Subcutaneous adipose tissue (tissue), 4 donors: ENCODE data around the gene ZSCAN10. TPM values are rescaled to one million over a fixed set of nuclear protein-coding genes. Genes with fewer than 3 reads are reported as not detected.

Experiments used
- total RNA-seq, 4 donors: library from RNA; depleted of rRNA; stranded (reverse); fragments of >200 nt; gene quantifications; one replicate each; pipeline ENCODE4 v1.1.0, GENCODE V29; 2016
- TF ChIP-seq, protein P1 (sequence below): fragments of 450-650 bp; IDR thresholded peaks from one replicate; pipeline ENCODE4 v1.5.1; 2016; ENCODE audit warnings: low read depth, mild to moderate bottlenecking, control low read depth, antibody characterized with exemption, moderate library complexity

The ZSCAN10 gene
- total RNA-seq, 4 donors from 2014 or later = not detected

DNA sequence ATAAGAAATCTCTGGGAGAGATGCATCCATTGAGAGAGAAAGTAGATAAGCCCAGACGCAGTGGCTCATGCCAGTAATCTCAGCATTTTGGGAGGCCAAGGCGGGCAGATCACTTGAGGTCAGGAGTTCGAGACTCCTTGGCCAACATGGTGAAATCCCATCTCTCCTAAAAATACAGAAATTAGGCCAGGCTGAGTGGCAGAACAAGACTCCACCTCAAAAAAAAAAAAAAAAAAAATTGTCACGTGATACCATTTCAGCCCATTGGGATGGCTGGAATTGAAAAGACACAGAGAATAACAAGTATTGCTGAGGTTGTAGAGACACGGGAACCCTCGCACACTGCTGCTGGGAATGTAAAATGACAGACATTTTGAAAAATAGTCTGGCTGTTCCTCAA lies 36.5 kb downstream of the ZSCAN10 start:
- TF ChIP-seq, protein P1, sequence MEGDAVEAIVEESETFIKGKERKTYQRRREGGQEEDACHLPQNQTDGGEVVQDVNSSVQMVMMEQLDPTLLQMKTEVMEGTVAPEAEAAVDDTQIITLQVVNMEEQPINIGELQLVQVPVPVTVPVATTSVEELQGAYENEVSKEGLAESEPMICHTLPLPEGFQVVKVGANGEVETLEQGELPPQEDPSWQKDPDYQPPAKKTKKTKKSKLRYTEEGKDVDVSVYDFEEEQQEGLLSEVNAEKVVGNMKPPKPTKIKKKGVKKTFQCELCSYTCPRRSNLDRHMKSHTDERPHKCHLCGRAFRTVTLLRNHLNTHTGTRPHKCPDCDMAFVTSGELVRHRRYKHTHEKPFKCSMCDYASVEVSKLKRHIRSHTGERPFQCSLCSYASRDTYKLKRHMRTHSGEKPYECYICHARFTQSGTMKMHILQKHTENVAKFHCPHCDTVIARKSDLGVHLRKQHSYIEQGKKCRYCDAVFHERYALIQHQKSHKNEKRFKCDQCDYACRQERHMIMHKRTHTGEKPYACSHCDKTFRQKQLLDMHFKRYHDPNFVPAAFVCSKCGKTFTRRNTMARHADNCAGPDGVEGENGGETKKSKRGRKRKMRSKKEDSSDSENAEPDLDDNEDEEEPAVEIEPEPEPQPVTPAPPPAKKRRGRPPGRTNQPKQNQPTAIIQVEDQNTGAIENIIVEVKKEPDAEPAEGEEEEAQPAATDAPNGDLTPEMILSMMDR = no peak

DNA sequence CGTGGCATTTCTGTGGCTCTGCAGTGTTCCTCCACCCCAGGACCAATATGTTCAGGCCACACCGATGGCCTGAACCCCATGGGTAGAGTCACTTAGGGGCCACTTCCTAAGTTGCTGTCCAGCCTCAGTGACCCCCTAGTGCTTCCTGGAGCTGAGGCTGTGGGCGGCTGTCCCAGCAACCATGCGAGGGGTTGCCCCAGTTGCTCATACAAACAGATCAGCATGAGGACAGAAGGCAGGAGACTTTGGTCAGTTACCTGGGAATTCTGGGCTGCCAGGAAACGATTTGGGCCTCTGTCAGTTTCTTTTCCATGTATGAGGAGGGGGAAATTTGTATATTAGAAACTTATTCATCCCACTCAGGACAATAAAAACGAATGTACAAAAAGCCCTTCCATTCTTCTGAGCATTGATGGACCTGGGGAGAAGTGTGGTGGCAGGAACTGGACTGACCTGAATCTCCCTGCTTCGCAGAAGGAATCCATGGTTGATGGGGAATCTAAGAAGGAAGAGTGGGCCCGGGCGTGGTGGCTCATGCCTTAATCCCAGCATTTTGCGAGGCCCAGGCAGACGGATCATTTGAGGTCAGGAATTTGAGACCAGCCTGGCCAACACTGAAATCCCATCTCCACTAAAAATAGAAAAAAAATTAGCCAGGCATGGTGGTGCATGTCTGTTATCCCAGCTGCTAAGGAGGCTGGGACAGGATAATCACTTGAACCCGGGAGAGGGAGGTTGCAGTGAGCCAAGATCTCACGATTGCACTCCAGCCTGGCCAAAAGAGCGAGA lies 38.6 kb downstream of the ZSCAN10 start:
- TF ChIP-seq, protein P1 = no peak

DNA sequence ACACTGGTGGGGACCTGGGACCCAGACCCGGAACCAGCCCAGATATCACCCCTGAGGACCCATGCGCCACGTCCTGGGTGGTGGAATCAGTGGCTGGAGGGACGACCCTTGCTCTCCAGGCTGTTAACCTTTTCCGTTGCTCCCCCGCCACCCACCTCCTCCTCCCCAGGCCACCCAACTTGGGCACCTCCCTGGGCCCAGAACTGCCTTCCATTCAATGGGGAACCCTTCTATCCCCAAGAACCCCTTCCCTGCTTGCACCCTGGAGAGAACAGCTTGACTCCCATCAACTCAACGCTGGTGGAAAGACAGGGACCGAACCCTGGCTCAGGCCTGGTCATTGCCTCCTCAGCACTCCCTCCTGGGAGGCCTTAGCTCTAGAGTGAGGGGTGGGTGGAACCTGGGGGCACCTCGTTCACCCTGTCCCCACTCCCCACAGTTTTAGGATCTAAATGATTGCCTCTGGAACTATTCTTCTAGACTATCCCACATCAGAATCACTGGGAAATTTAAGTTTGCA lies 39.3 kb downstream of the ZSCAN10 start:
- TF ChIP-seq, protein P1 = no peak

DNA sequence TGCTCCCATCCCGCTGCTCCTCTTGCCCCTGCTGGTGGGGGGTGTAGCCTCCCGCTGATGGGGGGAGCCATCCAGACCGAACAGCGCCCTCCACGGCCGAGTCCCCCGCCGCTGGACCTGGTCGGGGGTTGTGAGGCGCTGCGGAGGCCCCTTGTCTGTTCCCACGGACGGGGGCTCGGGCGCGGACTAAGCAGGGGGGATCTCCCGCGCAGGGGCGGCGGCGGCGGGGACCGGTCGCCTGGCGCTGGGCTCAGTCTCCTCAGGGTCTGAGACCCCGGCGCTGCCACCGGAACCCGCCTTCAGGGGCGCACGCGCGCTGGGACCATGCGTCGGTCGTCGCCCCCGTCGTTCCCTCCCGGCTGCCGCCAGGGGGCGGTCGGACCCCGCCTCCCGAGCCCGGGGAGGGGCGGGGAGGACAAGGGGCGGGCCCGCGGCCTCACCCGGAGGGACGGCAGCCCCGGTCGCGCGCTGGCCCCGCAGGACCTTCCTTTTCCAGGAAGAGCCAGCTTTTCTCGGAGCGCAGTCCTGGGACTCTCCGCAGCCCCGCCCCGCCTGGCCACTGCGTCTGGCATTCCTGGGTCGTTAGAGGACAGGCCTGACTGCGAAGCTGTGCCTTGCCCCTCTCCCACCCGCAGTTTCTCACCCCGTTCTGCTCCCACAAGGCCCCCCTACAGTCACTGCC lies 39.9 kb downstream of the ZSCAN10 start:
- TF ChIP-seq, protein P1 = no peak

DNA sequence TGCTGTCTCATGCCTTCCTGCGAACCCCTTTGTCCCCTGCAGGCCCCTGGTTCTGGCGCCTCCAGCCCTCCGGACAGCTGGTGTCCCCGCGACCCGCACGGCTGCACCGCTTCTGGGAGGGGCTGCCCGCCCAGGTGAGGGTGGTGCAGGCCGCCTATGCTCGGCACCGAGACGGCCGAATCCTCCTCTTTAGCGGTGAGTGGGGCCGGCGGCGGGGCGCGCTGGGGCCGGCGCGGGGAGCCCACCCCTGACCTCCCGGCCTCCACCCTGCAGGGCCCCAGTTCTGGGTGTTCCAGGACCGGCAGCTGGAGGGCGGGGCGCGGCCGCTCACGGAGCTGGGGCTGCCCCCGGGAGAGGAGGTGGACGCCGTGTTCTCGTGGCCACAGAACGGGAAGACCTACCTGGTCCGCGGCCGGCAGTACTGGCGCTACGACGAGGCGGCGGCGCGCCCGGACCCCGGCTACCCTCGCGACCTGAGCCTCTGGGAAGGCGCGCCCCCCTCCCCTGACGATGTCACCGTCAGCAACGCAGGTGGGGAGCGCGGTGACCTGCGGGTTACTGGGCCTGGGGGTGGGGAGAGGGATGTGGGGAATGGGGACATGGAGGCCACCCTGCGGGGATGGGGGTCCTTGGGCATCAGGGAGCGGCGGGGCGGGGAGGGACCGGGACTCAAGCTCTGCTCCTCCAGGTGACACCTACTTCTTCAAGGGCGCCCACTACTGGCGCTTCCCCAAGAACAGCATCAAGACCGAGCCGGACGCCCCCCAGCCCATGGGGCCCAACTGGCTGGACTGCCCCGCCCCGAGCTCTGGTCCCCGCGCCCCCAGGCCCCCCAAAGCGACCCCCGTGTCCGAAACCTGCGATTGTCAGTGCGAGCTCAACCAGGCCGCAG lies 40.7 kb downstream of the ZSCAN10 start:
- TF ChIP-seq, protein P1 = no peak

DNA sequence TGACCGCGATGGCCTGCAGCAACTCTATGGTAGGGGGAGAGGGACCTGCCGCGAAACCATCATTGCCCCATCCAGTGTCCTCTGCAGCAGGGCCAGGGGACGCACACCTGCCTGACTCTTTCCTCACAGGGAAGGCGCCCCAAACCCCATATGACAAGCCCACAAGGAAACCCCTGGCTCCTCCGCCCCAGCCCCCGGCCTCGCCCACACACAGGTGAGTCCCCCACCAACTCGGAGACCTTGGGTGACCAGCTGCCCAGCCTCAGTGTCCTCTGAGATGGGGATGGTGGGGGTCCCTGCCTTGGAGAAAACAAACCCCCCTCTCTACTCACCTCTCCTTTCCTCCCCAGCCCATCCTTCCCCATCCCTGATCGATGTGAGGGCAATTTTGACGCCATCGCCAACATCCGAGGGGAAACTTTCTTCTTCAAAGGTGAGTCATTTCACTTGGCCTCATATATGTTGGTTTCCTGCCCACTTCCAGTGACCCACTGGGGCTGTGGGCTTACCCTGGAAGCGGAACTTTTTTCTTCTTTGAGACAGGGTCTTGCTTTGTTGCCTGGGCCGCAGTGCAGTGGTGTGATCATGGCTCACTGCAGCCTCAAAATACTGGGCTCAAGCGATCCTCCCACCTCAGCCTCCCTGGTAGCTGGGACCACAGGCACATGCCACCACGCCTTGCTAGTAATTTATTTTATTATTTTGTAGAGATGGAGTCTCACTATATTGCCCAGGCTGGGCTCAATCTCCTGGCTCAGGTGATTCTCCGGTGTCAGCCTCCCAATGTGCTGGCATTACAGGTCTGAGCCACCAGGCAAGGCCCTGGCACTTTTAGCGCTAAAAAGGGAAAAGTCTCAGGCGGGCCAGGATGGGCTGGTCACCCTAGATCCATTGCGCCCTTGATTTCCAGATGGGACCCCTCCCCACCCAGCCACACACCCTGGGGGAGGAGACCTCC lies 41.6 kb downstream of the ZSCAN10 start:
- TF ChIP-seq, protein P1 = no peak
